HL-60 (cell line): ENCODE measurements around the gene HHIPL2.

Experiments
- DNase-seq, 2 experiments: peaks; one replicate each; pipeline ENCODE4 v3.0.0-alpha.2; 2010 to 2020; ENCODE audit warnings: low read depth in 1 of 2, low spot score in 1 of 2
- H3K27ac ChIP-seq: fragments of 250-450 bp; sonication (Bioruptor Pico); replicated peaks from 2 replicates; pipeline ENCODE4 v1.5.1; 2020; ENCODE audit warnings: mild to moderate bottlenecking, moderate library complexity
- H3K27me3 ChIP-seq: fragments of 250-450 bp; sonication (Bioruptor Pico); 2 replicates; pipeline ENCODE4 v1.5.1; 2021; ENCODE audit warnings: mild to moderate bottlenecking, moderate library complexity; ENCODE audit not compliant: insufficient read depth, poor library complexity, severe bottlenecking
- H3K4me3 ChIP-seq: replicated peaks from 2 replicates; pipeline ENCODE4 v1.5.1; 2011; ENCODE audit warnings: mild to moderate bottlenecking, control low read depth, low read length; ENCODE audit not compliant: insufficient read depth
- GABPA ChIP-seq: IDR thresholded peaks from 2 replicates; pipeline ENCODE4 v1.6.1; 2012; ENCODE audit warnings: low read depth
- POLR2AphosphoS5 ChIP-seq: IDR thresholded peaks from 2 replicates; pipeline ENCODE4 v1.6.1; 2012; ENCODE audit warnings: low read depth
- SPI1 ChIP-seq: IDR thresholded peaks from 2 replicates; pipeline ENCODE4 v1.6.1; 2012; ENCODE audit warnings: low read depth, mild to moderate bottlenecking, borderline replicate concordance
- TF ChIP-seq, protein P1 (sequence below): IDR thresholded peaks from 2 replicates; pipeline ENCODE4 v1.6.1; 2012; ENCODE audit warnings: low read depth; ENCODE audit not compliant: insufficient replicate concordance
- TF ChIP-seq, protein P2 (sequence below): IDR thresholded peaks from one replicate; pipeline ENCODE4 v1.5.1; 2011; ENCODE audit warnings: low read length, control low read depth, inconsistent platforms; ENCODE audit not compliant: insufficient read depth

HHIPL2 gene

GRCh38 chr1:222547260-222547614 is 667 bp downstream of the HHIPL2 start:
- TF ChIP-seq GABPA (no peak), POLR2AphosphoS5 (no peak), SPI1 (no peak)
- TF ChIP-seq, protein P1, sequence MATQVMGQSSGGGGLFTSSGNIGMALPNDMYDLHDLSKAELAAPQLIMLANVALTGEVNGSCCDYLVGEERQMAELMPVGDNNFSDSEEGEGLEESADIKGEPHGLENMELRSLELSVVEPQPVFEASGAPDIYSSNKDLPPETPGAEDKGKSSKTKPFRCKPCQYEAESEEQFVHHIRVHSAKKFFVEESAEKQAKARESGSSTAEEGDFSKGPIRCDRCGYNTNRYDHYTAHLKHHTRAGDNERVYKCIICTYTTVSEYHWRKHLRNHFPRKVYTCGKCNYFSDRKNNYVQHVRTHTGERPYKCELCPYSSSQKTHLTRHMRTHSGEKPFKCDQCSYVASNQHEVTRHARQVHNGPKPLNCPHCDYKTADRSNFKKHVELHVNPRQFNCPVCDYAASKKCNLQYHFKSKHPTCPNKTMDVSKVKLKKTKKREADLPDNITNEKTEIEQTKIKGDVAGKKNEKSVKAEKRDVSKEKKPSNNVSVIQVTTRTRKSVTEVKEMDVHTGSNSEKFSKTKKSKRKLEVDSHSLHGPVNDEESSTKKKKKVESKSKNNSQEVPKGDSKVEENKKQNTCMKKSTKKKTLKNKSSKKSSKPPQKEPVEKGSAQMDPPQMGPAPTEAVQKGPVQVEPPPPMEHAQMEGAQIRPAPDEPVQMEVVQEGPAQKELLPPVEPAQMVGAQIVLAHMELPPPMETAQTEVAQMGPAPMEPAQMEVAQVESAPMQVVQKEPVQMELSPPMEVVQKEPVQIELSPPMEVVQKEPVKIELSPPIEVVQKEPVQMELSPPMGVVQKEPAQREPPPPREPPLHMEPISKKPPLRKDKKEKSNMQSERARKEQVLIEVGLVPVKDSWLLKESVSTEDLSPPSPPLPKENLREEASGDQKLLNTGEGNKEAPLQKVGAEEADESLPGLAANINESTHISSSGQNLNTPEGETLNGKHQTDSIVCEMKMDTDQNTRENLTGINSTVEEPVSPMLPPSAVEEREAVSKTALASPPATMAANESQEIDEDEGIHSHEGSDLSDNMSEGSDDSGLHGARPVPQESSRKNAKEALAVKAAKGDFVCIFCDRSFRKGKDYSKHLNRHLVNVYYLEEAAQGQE = no peak
- TF ChIP-seq, protein P2, sequence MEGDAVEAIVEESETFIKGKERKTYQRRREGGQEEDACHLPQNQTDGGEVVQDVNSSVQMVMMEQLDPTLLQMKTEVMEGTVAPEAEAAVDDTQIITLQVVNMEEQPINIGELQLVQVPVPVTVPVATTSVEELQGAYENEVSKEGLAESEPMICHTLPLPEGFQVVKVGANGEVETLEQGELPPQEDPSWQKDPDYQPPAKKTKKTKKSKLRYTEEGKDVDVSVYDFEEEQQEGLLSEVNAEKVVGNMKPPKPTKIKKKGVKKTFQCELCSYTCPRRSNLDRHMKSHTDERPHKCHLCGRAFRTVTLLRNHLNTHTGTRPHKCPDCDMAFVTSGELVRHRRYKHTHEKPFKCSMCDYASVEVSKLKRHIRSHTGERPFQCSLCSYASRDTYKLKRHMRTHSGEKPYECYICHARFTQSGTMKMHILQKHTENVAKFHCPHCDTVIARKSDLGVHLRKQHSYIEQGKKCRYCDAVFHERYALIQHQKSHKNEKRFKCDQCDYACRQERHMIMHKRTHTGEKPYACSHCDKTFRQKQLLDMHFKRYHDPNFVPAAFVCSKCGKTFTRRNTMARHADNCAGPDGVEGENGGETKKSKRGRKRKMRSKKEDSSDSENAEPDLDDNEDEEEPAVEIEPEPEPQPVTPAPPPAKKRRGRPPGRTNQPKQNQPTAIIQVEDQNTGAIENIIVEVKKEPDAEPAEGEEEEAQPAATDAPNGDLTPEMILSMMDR = no peak
- Histone ChIP-seq H3K27ac (no peak overlapping the region), H3K27me3 (no peaks in the 10 kb centered on the region), H3K4me3 (no peak overlapping the region)
- DNase-seq = no peak

- TF ChIP-seq POLR2AphosphoS5 = no peak
- TF ChIP-seq, protein P1 = no peak
- TF ChIP-seq GABPA = no peak
- TF ChIP-seq, protein P2 = no peak
- no peak for TF ChIP-seq SPI1
- peak in 1 of 2 experiments; percentile 30 for DNase-seq
- no peak overlapping the region for H3K4me3 ChIP-seq
- no peaks in the 10 kb centered on the region for H3K27me3 ChIP-seq
- H3K27ac ChIP-seq = no peak overlapping the region
Measured at GRCh38 chr1:222546548-222547259, 1.2 kb downstream of the HHIPL2 start.

DNA sequence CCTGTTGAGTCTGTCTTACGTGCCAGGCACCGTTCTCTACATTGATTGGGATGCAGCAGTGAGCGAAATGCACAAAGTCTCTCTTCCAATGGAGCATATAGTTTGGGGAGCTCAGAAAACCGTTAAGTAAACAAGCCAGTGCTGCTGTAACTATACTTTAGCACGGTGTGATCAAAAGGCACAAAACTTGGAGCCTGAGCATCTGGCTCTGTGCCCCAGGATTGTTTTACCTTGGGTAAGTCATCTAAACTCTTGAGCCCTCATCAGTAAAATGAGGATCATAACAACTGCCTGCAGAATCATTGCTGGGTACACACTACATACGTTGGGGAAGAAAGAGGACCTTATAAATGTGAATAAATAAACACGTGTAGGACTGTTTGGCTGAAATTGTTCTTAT is 1.8 kb downstream of the HHIPL2 start:
- TF ChIP-seq GABPA = no peak
- TF ChIP-seq, protein P1 = no peak
- no peak for TF ChIP-seq SPI1
- Histone ChIP-seq H3K4me3 (no peak overlapping the region), H3K27me3 (no peaks in the 10 kb centered on the region), H3K27ac (no peak overlapping the region)
- no peak for DNase-seq

DNA sequence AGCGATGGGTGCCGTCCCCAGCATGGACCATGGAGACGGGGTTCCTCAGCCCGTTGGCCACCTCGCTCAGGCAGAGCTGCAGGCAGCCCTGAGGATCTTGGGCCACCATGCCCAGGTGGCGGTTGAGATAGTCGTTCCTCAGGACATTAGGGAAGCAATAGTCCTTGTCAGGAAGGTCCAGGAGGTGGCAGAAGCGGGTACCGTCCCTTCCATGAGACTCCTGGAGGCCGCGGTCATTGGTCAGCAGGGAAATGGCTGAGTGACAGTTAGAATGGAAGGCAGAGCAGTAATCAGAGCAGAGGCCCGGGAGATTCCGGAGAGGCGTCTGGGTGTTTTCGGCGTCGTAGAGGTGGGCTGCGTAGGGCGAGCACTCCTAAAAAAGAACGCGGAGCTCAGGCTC is 4.1 kb downstream of the HHIPL2 start:
- no peaks in the 10 kb centered on the region for H3K27me3 ChIP-seq
- DNase-seq = no peak
- H3K4me3 ChIP-seq = no peak overlapping the region
- TF ChIP-seq SPI1 = no peak
- TF ChIP-seq, protein P2 = no peak
- no peak for TF ChIP-seq POLR2AphosphoS5
- no peak for TF ChIP-seq GABPA
- TF ChIP-seq, protein P1 = no peak
- no peak overlapping the region for H3K27ac ChIP-seq
